Cardiac muscle cell (in vitro differentiated cells and primary cell): ENCODE data around the gene TTLL5. TPM values are rescaled to one million over a fixed set of nuclear protein-coding genes. Genes with fewer than 3 reads are reported as not detected.

ENCODE experiments used
- DNase-seq, 2 donors: peaks; one replicate each; pipeline versions ENCODE4 v3.0.0 to v3.0.0-alpha.2; 2010 to 2017; ENCODE audit warnings: low read depth in 1 of 2, low spot score in 1 of 2
- H3K27ac ChIP-seq: fragments of 200-600 bp; sonication (generic); 2 replicates; pipeline ENCODE4 v1.5.1; 2016
- H3K27me3 ChIP-seq: fragments of 200-600 bp; sonication (generic); 2 replicates; pipeline ENCODE4 v1.6.0; 2016; ENCODE audit warnings: control low read depth
- H3K36me3 ChIP-seq: fragments of 200-600 bp; sonication (generic); 2 replicates; pipeline ENCODE4 v1.5.1; 2016; ENCODE audit warnings: control low read depth
- H3K4me1 ChIP-seq: fragments of 200-600 bp; sonication (generic); 2 replicates; pipeline ENCODE4 v1.8.1; 2017; ENCODE audit warnings: low read depth, mild to moderate bottlenecking, mixed run types
- H3K4me3 ChIP-seq: fragments of 200-600 bp; sonication (generic); 2 replicates; pipeline ENCODE4 v1.5.1; 2016; ENCODE audit warnings: mild to moderate bottlenecking
- H3K9me3 ChIP-seq: fragments of 200-600 bp; sonication (generic); 2 replicates; pipeline ENCODE4 v1.5.1; 2017; ENCODE audit warnings: low read depth, mild to moderate bottlenecking, control low read depth
- polyA plus RNA-seq: library from polyadenylated mRNA; unstranded; fragments of >200 nt; fragmentation: Nextera tagmentation; extraction: Ambion mirVana; gene quantifications from 2 replicates; pipeline ENCODE4 v1.2.1, GENCODE V29; 2016
- total RNA-seq: library from RNA; depleted of rRNA; stranded (reverse); fragments of >200 nt; gene quantifications from 2 replicates; pipeline ENCODE4 v1.2.3, GENCODE V29; 2016
- TF ChIP-seq, protein P1 (sequence below): IDR thresholded peaks from 2 replicates; pipeline ENCODE4 v1.5.1; 2012; ENCODE audit warnings: low read depth, mild to moderate bottlenecking, low read length

Gene TTLL5
- total and polyA plus RNA-seq, 2 experiments from 2014 or later = 24.1 to 28.4 TPM

DNA sequence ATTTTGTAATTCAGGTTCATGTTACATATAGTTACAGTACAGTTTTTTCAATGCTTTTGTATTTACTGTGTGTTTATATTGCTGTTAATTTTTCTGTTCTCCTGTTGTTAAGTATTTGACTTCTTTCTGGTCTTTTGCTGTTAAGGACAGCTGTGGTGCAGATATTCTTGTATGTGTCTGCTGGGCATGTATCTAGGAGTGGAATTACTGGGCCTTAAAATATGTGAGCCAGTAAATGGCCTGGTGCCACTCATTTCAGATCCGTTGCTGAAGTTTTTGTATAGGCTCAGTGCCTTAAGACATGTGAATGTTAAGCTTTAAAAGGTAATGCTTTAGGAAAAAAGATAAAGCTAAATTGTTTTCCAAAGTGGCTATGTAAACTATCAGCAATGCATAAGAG lies 87.3 kb downstream of the TTLL5 start:
- H3K27ac ChIP-seq = peak overlapping the region; percentile 8
- no peaks in the 10 kb centered on the region for H3K27me3 ChIP-seq
- TF ChIP-seq, protein P1, sequence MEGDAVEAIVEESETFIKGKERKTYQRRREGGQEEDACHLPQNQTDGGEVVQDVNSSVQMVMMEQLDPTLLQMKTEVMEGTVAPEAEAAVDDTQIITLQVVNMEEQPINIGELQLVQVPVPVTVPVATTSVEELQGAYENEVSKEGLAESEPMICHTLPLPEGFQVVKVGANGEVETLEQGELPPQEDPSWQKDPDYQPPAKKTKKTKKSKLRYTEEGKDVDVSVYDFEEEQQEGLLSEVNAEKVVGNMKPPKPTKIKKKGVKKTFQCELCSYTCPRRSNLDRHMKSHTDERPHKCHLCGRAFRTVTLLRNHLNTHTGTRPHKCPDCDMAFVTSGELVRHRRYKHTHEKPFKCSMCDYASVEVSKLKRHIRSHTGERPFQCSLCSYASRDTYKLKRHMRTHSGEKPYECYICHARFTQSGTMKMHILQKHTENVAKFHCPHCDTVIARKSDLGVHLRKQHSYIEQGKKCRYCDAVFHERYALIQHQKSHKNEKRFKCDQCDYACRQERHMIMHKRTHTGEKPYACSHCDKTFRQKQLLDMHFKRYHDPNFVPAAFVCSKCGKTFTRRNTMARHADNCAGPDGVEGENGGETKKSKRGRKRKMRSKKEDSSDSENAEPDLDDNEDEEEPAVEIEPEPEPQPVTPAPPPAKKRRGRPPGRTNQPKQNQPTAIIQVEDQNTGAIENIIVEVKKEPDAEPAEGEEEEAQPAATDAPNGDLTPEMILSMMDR = no peak
- no peak overlapping the region for H3K4me3 ChIP-seq
- H3K36me3 ChIP-seq = peaks cover 17% of the 10 kb centered on the region
- H3K4me1 ChIP-seq = peaks cover 18% of the 10 kb centered on the region
- no peaks in the 10 kb centered on the region for H3K9me3 ChIP-seq
- peak in 1 of 2 donors; percentile 14 for DNase-seq

DNA sequence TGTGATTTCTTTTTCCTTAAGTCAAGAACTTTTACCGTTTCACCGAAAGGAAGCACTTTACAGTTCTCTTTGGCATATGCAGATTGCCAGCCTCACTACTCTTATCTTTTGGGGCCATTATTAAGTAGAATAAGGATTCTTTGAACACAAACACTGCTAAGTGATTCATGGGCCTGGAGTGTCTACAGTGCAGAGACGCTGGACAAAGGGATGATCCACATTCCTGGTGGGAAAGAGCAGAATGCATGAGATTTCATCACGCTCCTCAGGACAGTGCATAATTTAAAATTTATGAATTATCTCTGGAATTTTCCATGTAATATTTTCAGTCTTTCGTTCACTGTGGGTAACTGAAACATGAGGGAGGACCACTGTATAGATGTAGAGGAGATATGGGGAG lies 90.2 kb downstream of the TTLL5 start:
- H3K9me3 ChIP-seq = no peaks in the 10 kb centered on the region
- H3K27ac ChIP-seq = no peak overlapping the region
- peak in 1 of 2 donors; percentile 67 for DNase-seq
- H3K36me3 ChIP-seq = peaks cover 9% of the 10 kb centered on the region
- H3K27me3 ChIP-seq = no peaks in the 10 kb centered on the region
- H3K4me1 ChIP-seq = peaks cover 18% of the 10 kb centered on the region
- no peak overlapping the region for H3K4me3 ChIP-seq
- TF ChIP-seq, protein P1 = no peak

DNA sequence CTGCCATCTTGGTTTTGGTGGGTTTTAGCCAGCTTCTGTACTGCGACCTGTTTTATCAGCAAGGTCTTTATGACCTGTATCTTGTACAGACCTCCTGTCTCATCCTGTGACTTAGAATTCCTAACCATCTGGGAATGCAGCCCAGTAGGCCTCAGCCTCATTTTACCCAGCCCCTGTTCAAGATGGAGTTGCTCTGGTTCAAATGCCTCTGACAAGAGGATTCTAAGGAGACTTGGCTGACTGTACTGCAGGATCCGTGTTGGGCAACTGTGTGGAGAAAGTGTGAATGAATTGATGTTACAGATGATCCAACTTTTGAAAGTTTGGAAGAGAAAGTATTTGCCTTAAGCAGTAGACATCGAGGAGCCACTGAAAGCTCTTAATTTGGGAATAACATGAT lies 91.0 kb downstream of the TTLL5 start:
- no peak overlapping the region for H3K27ac ChIP-seq
- H3K27me3 ChIP-seq = no peaks in the 10 kb centered on the region

DNA sequence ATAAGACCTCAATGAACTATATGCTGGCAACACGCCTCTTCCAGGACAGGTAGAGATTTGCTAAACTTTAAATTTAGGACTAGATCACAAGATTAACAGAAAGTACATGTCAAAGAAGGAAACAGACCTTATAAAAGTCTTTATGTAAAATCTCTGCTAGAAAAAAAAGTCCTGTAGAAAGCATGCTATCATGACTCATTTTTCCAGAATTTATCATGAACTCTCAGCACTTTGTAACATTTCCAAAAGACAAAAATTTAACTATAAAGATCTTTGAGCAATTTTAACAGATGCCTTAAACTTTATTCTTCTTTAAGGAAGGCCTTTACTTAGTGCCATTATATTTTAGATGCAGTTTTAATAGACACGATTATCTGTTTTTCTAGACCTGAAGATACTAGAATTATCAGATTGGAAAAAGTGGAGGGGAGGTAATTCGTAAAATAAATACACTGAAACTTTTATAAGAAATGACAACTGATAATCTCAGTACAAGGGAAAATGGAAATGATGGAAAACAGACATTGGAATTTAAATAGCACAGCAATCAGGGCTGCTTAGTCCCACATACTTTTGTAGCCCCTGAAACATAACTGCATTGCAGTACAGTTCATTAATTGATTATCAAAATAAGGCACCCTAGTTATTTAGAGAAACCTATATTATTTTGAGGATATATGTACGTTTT lies 92.0 kb downstream of the TTLL5 start:
- Histone ChIP-seq H3K9me3 (no peaks in the 10 kb centered on the region), H3K4me1 (peaks cover 18% of the 10 kb centered on the region), H3K4me3 (no peak overlapping the region), H3K27ac (no peak overlapping the region), H3K36me3 (peaks cover 9% of the 10 kb centered on the region), H3K27me3 (no peaks in the 10 kb centered on the region)
- DNase-seq = peak in 1 of 2 donors; percentile 38
- TF ChIP-seq, protein P1 = no peak

More for the DNA sequence above, 91.0 kb downstream of the TTLL5 start:
- peaks cover 18% of the 10 kb centered on the region for H3K4me1 ChIP-seq
- no peak for DNase-seq
- no peak overlapping the region for H3K4me3 ChIP-seq
- TF ChIP-seq, protein P1 = no peak
- H3K9me3 ChIP-seq = no peaks in the 10 kb centered on the region
- H3K36me3 ChIP-seq = peaks cover 9% of the 10 kb centered on the region

DNA sequence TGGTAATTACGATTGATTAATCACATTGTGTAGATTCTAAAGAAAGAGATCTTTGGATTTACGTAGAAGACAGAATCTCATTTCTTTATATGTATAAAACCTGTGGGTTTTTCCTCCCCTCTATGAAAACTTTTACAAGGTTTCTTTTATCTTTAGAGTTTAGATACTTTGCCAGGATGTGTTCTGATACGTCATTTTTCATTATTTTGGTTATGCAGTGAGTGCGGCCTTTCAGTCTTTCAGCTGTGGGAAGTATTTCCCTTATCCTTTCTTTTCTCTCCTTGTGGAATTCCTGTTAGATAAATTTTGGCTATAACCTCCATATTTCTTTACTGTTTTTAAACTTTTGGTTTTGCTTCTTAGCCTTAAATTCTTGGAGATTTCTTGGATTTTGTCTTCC lies 92.7 kb downstream of the TTLL5 start:
- H3K27me3 ChIP-seq = no peaks in the 10 kb centered on the region
- no peak overlapping the region for H3K27ac ChIP-seq
- peaks cover 11% of the 10 kb centered on the region for H3K4me1 ChIP-seq
- no peak overlapping the region for H3K4me3 ChIP-seq
- H3K36me3 ChIP-seq = peaks cover 9% of the 10 kb centered on the region
- no peaks in the 10 kb centered on the region for H3K9me3 ChIP-seq
- DNase-seq = peak in 1 of 2 donors; percentile 58
- TF ChIP-seq, protein P1 = no peak
